GM20000 (cell line): Measurements from ENCODE around the gene IGSF9.

Experiments
- DNase-seq: peaks from one replicate; pipeline ENCODE4 v3.0.0; 2012; ENCODE audit warnings: low spot score
- TF ChIP-seq, protein P1 (sequence below): IDR thresholded peaks from 2 replicates; pipeline ENCODE4 v1.5.1; 2012; ENCODE audit warnings: mild to moderate bottlenecking, control low read depth; ENCODE audit errors: extremely low read depth, missing control alignments

The IGSF9 gene

DNA sequence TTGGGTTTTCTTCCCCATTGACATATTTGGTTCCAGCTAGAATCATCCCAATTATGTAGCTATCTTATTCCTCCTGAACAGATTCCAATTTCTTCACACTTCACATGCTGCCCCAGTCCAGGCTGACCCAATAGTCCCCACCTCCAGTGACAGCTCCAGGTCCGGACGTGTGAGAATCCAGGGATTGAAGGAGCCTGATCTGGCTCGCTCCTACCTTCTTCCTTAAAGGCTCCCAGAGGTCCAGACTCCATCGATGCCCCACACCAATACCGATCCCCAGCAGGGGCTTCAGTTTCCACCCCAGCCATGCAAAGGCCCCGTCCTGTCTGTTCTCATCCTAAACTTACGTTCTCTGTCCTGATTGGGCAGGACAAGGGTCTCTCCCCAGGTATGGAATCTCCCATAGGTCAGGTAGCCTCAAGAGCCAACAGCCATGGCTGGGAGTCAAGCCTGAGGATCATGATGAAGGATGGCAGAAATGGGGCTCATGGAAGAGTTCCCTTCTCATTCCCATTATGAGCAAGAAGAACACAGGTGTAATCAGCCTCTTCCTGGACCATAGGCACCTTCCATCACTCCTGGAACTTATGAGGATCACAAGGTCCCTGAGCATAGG lies 29.0 kb upstream of the IGSF9 start:
- DNase-seq = no peak
- TF ChIP-seq, protein P1, sequence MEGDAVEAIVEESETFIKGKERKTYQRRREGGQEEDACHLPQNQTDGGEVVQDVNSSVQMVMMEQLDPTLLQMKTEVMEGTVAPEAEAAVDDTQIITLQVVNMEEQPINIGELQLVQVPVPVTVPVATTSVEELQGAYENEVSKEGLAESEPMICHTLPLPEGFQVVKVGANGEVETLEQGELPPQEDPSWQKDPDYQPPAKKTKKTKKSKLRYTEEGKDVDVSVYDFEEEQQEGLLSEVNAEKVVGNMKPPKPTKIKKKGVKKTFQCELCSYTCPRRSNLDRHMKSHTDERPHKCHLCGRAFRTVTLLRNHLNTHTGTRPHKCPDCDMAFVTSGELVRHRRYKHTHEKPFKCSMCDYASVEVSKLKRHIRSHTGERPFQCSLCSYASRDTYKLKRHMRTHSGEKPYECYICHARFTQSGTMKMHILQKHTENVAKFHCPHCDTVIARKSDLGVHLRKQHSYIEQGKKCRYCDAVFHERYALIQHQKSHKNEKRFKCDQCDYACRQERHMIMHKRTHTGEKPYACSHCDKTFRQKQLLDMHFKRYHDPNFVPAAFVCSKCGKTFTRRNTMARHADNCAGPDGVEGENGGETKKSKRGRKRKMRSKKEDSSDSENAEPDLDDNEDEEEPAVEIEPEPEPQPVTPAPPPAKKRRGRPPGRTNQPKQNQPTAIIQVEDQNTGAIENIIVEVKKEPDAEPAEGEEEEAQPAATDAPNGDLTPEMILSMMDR = no peak

DNA sequence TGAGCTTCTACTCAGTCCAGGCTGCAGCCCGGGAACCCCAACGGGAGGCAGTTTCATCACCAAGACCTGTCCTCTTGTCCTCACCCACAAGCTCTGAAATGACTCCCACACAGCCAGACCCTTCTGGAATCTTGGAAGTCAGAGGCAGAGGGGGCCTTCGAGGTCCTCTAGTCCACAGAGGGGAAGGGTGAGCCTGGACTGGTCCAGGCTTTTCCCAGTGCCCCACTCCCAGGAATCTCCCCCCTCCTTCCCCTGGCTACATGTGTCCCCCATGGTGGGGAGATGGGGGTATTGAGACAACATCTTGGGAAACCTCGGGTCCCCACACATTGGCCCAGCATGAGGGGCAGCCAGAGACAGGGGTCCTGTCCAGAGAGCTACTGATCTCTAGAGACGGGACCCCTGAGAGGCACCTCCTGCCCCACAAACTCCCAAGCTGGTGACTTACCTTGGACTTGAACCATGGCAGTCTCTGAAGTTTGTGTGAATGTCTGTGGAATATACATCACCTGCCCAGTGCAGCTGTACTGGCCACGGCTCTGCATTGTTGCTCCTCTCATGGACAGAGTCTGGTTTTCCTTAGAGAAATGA lies 28.0 kb upstream of the IGSF9 start:
- no peak for DNase-seq

DNA sequence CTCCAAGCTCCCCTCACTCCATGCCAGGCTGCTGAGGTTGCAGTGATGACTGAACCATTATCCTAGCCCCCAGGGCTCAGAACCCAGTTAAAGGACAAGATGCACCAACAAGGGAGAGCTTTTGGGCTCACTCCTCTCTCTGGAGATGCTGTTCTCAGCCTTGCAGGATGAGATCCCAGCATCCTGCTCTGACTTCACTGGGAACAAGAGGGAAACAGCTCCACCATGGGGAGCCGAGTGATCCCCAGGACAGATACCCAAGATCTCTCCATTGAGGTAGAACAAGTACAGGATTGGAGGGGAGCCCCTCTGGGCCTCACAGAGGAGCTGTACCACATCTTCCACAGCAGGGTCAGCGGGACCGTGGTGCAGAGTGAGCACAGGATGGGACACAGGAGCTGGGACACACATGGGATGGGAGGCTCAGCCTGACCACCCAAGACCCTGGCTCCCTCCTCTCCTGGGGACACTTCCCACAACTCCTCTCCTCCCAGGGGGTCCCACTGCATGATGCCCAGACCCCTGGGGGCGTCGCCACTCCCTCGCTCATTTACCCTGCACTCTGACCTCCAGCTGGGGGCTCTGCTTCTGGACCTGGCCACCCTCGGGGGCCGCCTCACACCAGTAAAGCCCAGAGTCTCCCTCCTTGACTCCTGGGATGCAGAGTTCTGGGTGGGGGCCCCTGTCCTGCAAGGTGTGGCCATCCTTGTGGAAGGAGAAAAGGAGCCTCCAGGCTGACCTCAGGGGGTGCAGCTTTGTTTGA lies 27.2 kb upstream of the IGSF9 start:
- TF ChIP-seq, protein P1 = no peak

More for the DNA sequence above, 28.0 kb upstream of the IGSF9 start:
- TF ChIP-seq, protein P1 = no peak

DNA sequence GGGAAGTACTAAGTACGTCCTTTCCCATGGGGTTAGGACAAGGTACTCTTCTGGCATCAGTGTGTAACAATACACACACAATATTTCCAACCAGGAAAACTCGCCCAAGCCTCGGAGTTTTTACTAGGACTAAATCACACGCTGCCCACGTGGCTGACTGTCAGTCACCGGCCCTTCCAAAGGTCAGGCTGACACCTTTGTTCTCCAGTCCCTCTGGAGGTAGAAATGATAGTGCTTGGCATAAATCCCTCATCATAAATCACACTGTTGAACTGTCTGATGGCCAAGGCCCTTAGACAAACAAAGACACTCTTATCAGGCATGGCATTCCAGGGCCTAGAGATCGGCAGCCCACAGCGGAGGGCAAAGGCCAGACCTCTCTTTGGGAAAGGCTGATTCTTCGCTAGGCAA lies 25.5 kb upstream of the IGSF9 start:
- no peak for DNase-seq
- TF ChIP-seq, protein P1 = no peak

More for the DNA sequence above, 27.2 kb upstream of the IGSF9 start:
- DNase-seq = no peak

DNA sequence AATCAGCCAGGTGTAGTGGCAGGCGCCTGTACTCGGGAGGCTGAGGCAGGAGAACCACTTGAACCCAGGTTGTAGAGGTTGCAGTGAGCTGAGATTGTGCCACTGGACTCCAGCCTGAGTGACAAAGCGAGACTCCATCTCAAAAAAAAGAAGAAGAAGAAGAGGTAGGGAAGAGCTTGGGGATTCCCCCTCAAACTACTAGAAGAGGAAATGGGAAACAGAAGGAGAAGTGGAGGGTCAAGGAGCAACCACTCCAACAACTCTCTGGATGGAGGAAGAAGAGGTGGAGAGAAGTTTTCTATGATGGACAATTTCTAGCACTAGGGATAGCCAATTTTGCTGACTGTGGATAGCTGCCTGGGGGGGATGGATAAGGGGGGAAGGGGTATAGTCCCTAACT lies 23.5 kb upstream of the IGSF9 start:
- TF ChIP-seq, protein P1 = no peak
- DNase-seq = no peak

DNA sequence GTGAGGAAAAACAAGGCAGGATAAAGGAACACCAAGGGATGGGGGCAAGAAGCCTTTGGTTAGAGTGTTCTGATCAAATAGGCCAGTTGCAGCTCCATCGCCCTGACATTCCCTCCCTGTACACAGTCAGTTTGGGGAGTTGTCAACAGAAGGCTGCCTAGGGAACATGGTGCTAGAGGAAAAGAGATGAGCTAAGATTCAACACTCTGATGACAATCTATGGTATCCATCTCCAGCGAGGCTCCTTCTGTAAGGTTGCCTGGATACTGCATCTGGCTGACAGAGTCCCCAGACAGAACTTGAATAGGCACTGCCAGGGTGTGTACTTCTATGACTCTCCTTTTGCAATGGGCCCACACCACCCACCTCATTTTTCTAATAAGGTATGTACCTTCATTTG lies 19.9 kb upstream of the IGSF9 start:
- TF ChIP-seq, protein P1 = no peak
- no peak for DNase-seq

DNA sequence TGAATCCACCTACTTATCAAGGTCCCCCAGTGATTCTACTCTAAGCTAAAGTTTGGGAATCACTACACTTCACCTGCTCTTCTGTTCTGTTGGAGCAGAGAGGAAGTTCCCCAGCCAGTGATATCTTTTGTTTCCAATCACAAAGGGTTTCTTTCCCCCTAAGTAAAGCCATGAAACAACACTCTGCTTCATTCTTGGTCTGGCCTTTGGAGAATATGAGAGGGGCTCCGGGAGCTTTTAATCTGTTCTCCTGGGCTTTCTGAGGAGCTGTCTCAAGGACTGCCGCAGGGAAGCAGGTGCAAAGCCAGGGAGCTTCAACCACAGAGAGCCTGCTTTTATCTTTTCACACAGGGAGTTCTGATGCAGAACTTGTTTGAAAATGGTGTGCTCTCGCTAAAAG lies 18.7 kb upstream of the IGSF9 start:
- TF ChIP-seq, protein P1 = no peak
- no peak for DNase-seq
